Neural progenitor cell (in vitro differentiated cells): ENCODE measurements around the gene RNF187.

ENCODE experiments used
- CTCF ChIP-seq: fragments of 200-600 bp; sonication (generic); IDR thresholded peaks from 2 replicates; pipeline ENCODE4 v1.5.1; 2017; ENCODE audit warnings: antibody characterized with exemption, mild to moderate bottlenecking
- EZH2 ChIP-seq: fragments of 200-600 bp; sonication (generic); IDR thresholded peaks from 2 replicates; pipeline ENCODE4 v1.6.1; 2017; ENCODE audit warnings: antibody characterized with exemption, mild to moderate bottlenecking, moderate library complexity
- EZH2phosphoT487 ChIP-seq: fragments of 200-600 bp; sonication (generic); IDR thresholded peaks from 2 replicates; pipeline ENCODE4 v1.6.1; 2017; ENCODE audit warnings: antibody characterized with exemption

- no peak for TF ChIP-seq CTCF
- no peak for TF ChIP-seq EZH2
- no peak for TF ChIP-seq EZH2phosphoT487
Measured at GRCh38 chr1:228453614-228454013, 33.6 kb upstream of the RNF187 start.
